Thoracic aorta (tissue), 2 donors: ENCODE measurements around the gene TNIK. TPM values are rescaled to one million over a fixed set of nuclear protein-coding genes. Genes with fewer than 3 reads are reported as not detected.

Source experiments
- ATAC-seq: fragments of 150-250 bp; one replicate; pipeline ENCODE4 v1.8.0; 2017; ENCODE audit warnings: low read depth; ENCODE audit not compliant: insufficient number of reproducible peaks, low FRiP score
- DNase-seq: peaks from one replicate; pipeline ENCODE4 v3.0.0-alpha.2; 2020; ENCODE audit warnings: low spot score
- H3K27ac ChIP-seq, 2 donors: fragments of 200-600 bp; sonication (generic); 1 replicate in 1 of 2; 2 replicates in 1 of 2; pipeline ENCODE4 v1.5.1; 2016; ENCODE audit warnings: mild to moderate bottlenecking in 2 of 2, moderate library complexity in 2 of 2
- H3K27me3 ChIP-seq: fragments of 200-600 bp; sonication (generic); replicated peaks from 2 replicates; pipeline ENCODE4 v1.6.0; 2016; ENCODE audit warnings: mild to moderate bottlenecking; ENCODE audit not compliant: insufficient read depth
- H3K36me3 ChIP-seq: fragments of 200-600 bp; sonication (generic); one replicate; pipeline ENCODE4 v1.5.1; 2016
- H3K4me1 ChIP-seq, 2 donors: fragments of 200-600 bp; sonication (generic); 1 replicate in 1 of 2; 2 replicates in 1 of 2; pipeline versions ENCODE4 v1.5.1 to v1.6.0; 2016; ENCODE audit warnings: low read depth in 2 of 2, mild to moderate bottlenecking in 1 of 2; ENCODE audit not compliant: control insufficient read depth in 1 of 2
- H3K4me3 ChIP-seq: fragments of 200-600 bp; sonication (generic); 2 replicates; pipeline ENCODE4 v1.5.1; 2016; ENCODE audit warnings: mild to moderate bottlenecking
- H3K9me3 ChIP-seq: fragments of 200-600 bp; sonication (generic); 2 replicates; pipeline ENCODE4 v1.5.1; 2016
- CTCF ChIP-seq: fragments of 200-600 bp; sonication (generic); IDR thresholded peaks from one replicate; pipeline ENCODE4 v1.5.1; 2019; ENCODE audit warnings: antibody characterized with exemption
- total RNA-seq, 2 donors: library from RNA; depleted of rRNA; stranded (reverse); fragments of >200 nt; gene quantifications; one replicate each; pipeline versions ENCODE4 v1.1.0 to v1.2.3, GENCODE V29; 2016

Gene TNIK
- total RNA-seq, 2 donors from 2014 or later: 18.3 to 21.7 TPM

DNA sequence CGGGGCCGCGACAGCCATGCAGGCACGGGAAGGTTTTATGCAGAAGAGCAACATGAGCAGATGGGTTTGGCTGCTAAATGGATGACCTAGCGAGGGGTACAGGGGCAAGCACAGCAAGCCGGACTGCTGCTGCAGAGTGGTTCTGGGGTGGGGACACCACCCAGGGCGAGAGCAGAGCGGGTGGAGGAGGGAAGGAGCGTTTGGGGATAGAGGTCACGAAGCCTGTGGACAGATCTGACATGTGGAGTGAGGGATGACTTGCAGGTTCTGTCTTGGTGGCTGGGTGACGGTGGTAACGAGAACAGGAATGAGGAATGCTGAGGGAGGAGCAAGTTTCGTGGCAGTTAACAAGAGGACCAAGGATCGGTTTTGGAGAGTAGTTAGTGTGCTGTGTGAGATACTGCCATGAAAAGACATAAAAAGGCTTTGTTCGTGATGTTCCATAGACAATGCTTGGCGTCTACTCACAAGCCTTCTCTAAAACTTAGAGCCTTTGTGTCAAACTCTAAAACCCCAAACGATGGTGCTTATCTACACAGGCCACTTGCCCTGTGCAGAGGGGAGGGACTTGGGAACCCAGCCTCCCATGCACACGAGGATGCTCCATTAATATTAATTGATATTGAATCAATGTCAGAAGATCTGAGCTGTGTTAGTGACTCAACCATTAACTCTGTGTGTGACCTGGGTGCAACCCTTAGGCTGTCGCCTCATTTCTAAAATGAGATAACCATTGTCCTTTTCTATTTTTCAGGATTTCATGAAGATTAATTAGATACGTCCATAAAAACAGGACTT lies 301.0 kb downstream of the TNIK start:
- H3K27ac ChIP-seq: no peak overlapping the region
- H3K9me3 ChIP-seq: peaks cover 5% of the 10 kb centered on the region
- ATAC-seq (no peak), DNase-seq (no peak)
- no peak for TF ChIP-seq CTCF
- peaks cover 3% of the 10 kb centered on the region for H3K36me3 ChIP-seq
- H3K4me3 ChIP-seq: no peak overlapping the region
- no peaks in the 10 kb centered on the region for H3K27me3 ChIP-seq
- H3K4me1 ChIP-seq: no peaks in the 10 kb centered on the region

- peaks cover 2% of the 10 kb centered on the region for H3K36me3 ChIP-seq
These were observed 302.2 kb downstream of the TNIK start for GRCh38 chr3:171157980-171158379.

GRCh38 chr3:171157286-171157685 lies 302.9 kb downstream of the TNIK start:
- H3K9me3 ChIP-seq: no peaks in the 10 kb centered on the region
- ATAC-seq (no peak), DNase-seq (no peak)
- no peak for TF ChIP-seq CTCF
- H3K4me1 ChIP-seq: no peaks in the 10 kb centered on the region
- no peaks in the 10 kb centered on the region for H3K27me3 ChIP-seq
- no peak overlapping the region for H3K27ac ChIP-seq
- H3K4me3 ChIP-seq: no peak overlapping the region
- no peaks in the 10 kb centered on the region for H3K36me3 ChIP-seq

More at GRCh38 chr3:171157980-171158379, 302.2 kb downstream of the TNIK start:
- no peak for TF ChIP-seq CTCF
- Histone ChIP-seq H3K27me3 (no peaks in the 10 kb centered on the region), H3K27ac (no peak overlapping the region), H3K4me3 (no peak overlapping the region), H3K9me3 (peaks cover 4% of the 10 kb centered on the region), H3K4me1 (no peaks in the 10 kb centered on the region)
- no peak for DNase-seq
- no peak for ATAC-seq

GRCh38 chr3:171156401-171157010 lies 303.7 kb downstream of the TNIK start:
- no peaks in the 10 kb centered on the region for H3K36me3 ChIP-seq

More at GRCh38 chr3:171156401-171157010, 303.7 kb downstream of the TNIK start:
- Histone ChIP-seq H3K4me1 (no peaks in the 10 kb centered on the region), H3K9me3 (no peaks in the 10 kb centered on the region), H3K27ac (no peak overlapping the region), H3K27me3 (no peaks in the 10 kb centered on the region), H3K4me3 (no peak overlapping the region)
- no peak for TF ChIP-seq CTCF
- no peak for ATAC-seq
- DNase-seq: no peak
